Activated naive CD4-positive, alpha-beta T cell treated with anti-CD3 and anti-CD28 coated beads, Interleukin-2, amount 50 U/mL, for 72 hours (primary cell): Measurements from ENCODE around the gene KIF1B. TPM values are rescaled to one million over a fixed set of nuclear protein-coding genes. Genes with fewer than 3 reads are reported as not detected.
"Not testable (repeated sequence)": the region's sequence is repeated elsewhere in the genome, so short reads cannot be mapped to it uniquely, and the experiment has no call there.

Source experiments
- ATAC-seq, 2 donors: fragments of 150-1000 bp; cut with Tn5 transposase; 2 replicates each; pipeline ENCODE4 v1.10.0; 2021; ENCODE audit warnings: mild to moderate bottlenecking in 2 of 2, moderate library complexity in 2 of 2
- DNase-seq, 2 donors: peaks; one replicate each; pipeline ENCODE4 v3.0.0; 2021 to 2022; ENCODE audit warnings: low spot score in 2 of 2
- H3K27ac Mint-ChIP-seq, 2 donors: one replicate each; pipeline ENCODE4 v1.8.0; 2022; ENCODE audit warnings: mild to moderate bottlenecking in 2 of 2, mixed read lengths in 2 of 2
- H3K36me3 Mint-ChIP-seq, 2 donors: one replicate each; pipeline ENCODE4 v1.8.0; 2022; ENCODE audit warnings: mixed read lengths in 2 of 2
- H3K9me3 Mint-ChIP-seq, 2 donors: one replicate each; pipeline ENCODE4 v1.8.0; 2022; ENCODE audit warnings: mixed read lengths in 2 of 2
- total RNA-seq, 2 donors: library from RNA; stranded (reverse); gene quantifications; one replicate each; pipeline ENCODE4 v1.2.3, GENCODE V29; 2022

KIF1B gene
- total RNA-seq, 2 donors from 2014 or later = 11.1 to 14.0 TPM

DNA sequence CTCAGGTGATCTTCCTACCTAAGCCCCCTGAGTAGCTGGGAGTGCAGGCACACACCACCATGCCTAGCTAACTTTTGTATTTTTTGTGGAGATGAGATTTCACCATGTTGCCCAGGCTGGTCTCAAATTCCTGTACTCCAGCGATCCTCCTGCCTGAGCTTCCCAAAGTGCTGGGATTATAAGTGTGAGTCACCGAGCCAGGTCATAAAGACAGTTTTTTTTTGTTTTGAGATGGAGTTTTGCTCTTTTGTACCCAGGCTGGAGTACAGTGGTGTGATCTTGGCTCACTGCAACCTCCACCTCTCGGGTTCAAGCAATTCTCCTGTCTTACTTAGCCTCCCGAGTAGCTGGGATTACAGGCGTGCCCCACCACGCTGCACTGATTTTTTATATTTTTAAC lies 42.1 kb downstream of the KIF1B start:
- ATAC-seq (no peak), DNase-seq (no peak)
- H3K9me3 Mint-ChIP-seq = no peaks in the 10 kb centered on the region

GRCh38 chr1:10253149-10253548 lies 42.8 kb downstream of the KIF1B start:
- DNase-seq (no peak), ATAC-seq (no peak)
- H3K9me3 Mint-ChIP-seq = no peaks in the 10 kb centered on the region
- H3K27ac Mint-ChIP-seq = no peak overlapping the region
- peaks cover 0 to 6% of the 10 kb centered on the region in 2 donors for H3K36me3 Mint-ChIP-seq

More for the DNA sequence above, 42.1 kb downstream of the KIF1B start:
- Mint-ChIP-seq H3K36me3 (peaks cover 0 to 6% of the 10 kb centered on the region in 2 donors), H3K27ac (no peak overlapping the region)

GRCh38 chr1:10253755-10254154 lies 43.4 kb downstream of the KIF1B start:
- no peaks in the 10 kb centered on the region for H3K9me3 Mint-ChIP-seq

GRCh38 chr1:10257851-10258250 lies 47.5 kb downstream of the KIF1B start:
- H3K27ac Mint-ChIP-seq = no peak overlapping the region
- no peaks in the 10 kb centered on the region for H3K9me3 Mint-ChIP-seq
- DNase-seq (no peak), ATAC-seq (no peak)
- H3K36me3 Mint-ChIP-seq = no peaks in the 10 kb centered on the region

More at GRCh38 chr1:10253755-10254154, 43.4 kb downstream of the KIF1B start:
- ATAC-seq (peak in 1 of 2 donors; percentile 55), DNase-seq (no peak)
- H3K36me3 Mint-ChIP-seq = peaks cover 0 to 6% of the 10 kb centered on the region in 2 donors
- no peak overlapping the region for H3K27ac Mint-ChIP-seq

DNA sequence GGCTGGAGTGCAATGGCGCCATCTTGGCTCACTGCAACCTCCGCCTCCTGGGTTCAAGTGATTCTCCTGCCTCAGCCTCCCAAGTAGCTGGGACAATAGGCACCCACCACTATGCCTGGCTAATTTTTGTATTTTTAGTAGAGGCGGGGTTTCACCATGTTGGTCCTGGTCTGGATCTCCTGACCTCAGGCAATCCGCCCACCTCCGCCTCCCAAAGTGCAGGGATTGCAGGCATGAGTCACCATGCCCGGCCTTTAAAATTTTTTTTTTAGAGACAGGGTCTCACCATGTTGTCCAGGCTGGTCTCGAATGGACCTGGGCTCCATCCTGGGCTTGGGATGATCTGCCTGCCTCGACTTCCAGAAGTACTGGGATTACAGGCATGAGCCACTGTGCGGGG lies 49.2 kb downstream of the KIF1B start:
- H3K27ac Mint-ChIP-seq, DNase-seq, H3K9me3 Mint-ChIP-seq, H3K36me3 Mint-ChIP-seq, ATAC-seq: not testable (repeated sequence)

- H3K9me3 Mint-ChIP-seq = no peaks in the 10 kb centered on the region
- peak overlapping the region in 1 of 2 donors; percentile 19 for H3K27ac Mint-ChIP-seq
- H3K36me3 Mint-ChIP-seq = peaks cover 0 to 4% of the 10 kb centered on the region in 2 donors
- no peak for ATAC-seq
- no peak for DNase-seq
These were observed 53.2 kb downstream of the KIF1B start for GRCh38 chr1:10263450-10264082.

DNA sequence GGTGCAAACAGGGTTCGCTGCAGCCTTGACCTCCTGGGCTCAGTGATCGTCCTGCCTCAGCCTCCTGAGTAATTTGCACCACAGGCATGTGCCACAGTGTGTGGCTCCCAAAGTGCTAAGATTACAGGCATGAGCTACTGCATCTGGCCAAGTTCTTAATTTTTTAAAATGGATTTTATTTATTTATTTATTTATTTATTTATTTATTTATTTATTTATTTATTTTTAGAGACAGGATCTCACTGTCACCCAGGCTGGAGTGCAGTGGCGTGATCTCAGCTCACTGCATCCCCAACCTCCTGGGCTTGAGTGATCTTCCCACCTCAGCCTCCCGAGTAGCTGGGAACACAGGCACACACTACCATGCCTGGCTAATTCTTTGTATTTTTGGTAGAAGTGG lies 54.7 kb downstream of the KIF1B start:
- ATAC-seq (no peak), DNase-seq (no peak)
- no peaks in the 10 kb centered on the region for H3K9me3 Mint-ChIP-seq
- H3K27ac Mint-ChIP-seq = no peak overlapping the region
- peaks cover 0 to 4% of the 10 kb centered on the region in 2 donors for H3K36me3 Mint-ChIP-seq

DNA sequence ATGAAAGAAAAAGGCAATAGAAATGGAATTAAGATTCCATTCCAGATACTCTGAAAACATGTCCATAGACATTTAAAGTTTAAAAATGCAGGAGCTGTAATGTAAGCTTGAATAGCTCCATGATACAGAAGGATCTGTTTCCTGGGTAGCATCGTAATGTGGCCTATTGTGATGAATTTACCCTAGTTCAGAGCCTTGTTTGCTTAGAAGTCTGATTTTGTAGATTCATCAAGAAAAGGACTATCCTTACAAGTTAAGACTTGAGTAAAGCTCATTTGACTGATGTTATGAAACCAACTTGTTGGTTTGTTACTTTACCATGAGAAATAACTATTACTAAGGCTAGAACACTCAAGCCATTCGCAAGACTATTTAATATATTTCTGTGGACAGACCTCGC lies 55.5 kb downstream of the KIF1B start:
- no peak for ATAC-seq
- Mint-ChIP-seq H3K27ac (no peak overlapping the region), H3K36me3 (peaks cover 0 to 4% of the 10 kb centered on the region in 2 donors), H3K9me3 (no peaks in the 10 kb centered on the region)
- no peak for DNase-seq

- H3K36me3 Mint-ChIP-seq = peaks cover 0 to 4% of the 10 kb centered on the region in 2 donors
- no peak overlapping the region for H3K27ac Mint-ChIP-seq
- no peaks in the 10 kb centered on the region for H3K9me3 Mint-ChIP-seq
- DNase-seq = no peak
- no peak for ATAC-seq
These were observed 56.9 kb downstream of the KIF1B start for GRCh38 chr1:10267319-10267718.

DNA sequence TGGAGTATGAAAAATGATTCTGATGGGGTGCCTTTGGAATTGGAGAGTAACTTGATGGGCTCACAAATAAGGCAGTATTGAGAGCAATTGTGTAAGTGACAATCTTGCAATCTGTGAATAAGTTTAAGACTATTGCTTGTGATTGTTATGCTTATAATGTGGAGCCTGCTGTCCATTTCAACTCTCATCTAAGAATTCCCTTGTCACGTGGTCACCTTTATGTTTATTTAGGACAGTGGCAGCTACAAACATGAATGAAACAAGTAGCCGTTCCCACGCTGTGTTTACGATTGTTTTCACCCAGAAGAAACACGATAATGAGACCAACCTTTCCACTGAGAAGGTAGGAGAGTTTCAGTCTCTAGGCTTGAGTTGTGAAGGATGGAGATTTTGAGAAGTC lies 57.6 kb downstream of the KIF1B start:
- no peaks in the 10 kb centered on the region for H3K9me3 Mint-ChIP-seq
- DNase-seq = no peak
- peaks cover 0 to 4% of the 10 kb centered on the region in 2 donors for H3K36me3 Mint-ChIP-seq
- no peak for ATAC-seq
- H3K27ac Mint-ChIP-seq = no peak overlapping the region

GRCh38 chr1:10271090-10271489 lies 60.7 kb downstream of the KIF1B start:
- Mint-ChIP-seq H3K27ac (no peak overlapping the region), H3K9me3 (no peaks in the 10 kb centered on the region), H3K36me3 (no peaks in the 10 kb centered on the region)
- DNase-seq (no peak), ATAC-seq (no peak)

- Mint-ChIP-seq H3K36me3 (no peaks in the 10 kb centered on the region), H3K9me3 (no peaks in the 10 kb centered on the region), H3K27ac (no peak overlapping the region)
- ATAC-seq = no peak
- no peak for DNase-seq
These were observed 61.5 kb downstream of the KIF1B start for GRCh38 chr1:10271869-10272268.

GRCh38 chr1:10272274-10272673 lies 61.9 kb downstream of the KIF1B start:
- ATAC-seq = no peak
- Mint-ChIP-seq H3K9me3 (no peaks in the 10 kb centered on the region), H3K27ac (no peak overlapping the region), H3K36me3 (no peaks in the 10 kb centered on the region)
- DNase-seq = no peak

- Mint-ChIP-seq H3K27ac (no peak overlapping the region), H3K9me3 (no peaks in the 10 kb centered on the region), H3K36me3 (peaks cover 0 to 4% of the 10 kb centered on the region in 2 donors)
- DNase-seq = no peak
- no peak for ATAC-seq
These were observed 68.5 kb downstream of the KIF1B start for GRCh38 chr1:10278880-10279279.

GRCh38 chr1:10280439-10281350 lies 70.3 kb downstream of the KIF1B start:
- peaks cover 0 to 4% of the 10 kb centered on the region in 2 donors for H3K36me3 Mint-ChIP-seq
- no peak for DNase-seq
- H3K27ac Mint-ChIP-seq = peak overlapping the region in 1 of 2 donors; percentile 62
- ATAC-seq = peak; percentile 53 to 73
- no peaks in the 10 kb centered on the region for H3K9me3 Mint-ChIP-seq

DNA sequence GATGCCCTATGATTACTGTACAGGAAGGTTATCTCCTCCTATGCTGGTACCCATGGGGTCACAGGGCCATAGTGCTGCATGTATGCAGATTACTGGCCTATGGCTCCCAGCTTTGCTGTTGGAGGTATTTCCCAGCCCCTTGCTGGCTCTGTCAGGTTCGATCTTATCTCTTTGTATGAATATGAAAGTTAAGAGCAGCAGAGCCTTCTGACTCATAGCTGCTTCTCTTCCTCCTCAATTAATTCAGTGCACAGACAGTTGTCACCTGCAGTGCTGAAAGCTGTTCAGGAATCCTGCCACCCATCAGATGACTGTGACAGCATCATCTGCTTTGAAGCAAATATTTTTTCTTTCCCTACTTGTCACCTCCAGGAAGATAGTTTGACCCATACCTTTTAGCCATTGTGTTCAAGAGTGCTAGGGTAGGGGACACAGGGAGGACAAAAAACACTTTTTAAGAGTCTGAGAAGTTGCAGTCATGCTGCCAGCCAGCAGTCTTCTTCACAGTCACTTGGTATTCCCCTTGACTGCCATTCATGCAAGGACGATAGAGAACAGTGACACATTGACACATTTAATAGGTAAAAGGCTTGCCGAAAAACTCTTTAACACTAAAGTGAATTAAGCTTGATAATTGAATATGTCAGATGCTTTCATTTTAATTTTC lies 73.1 kb downstream of the KIF1B start:
- Mint-ChIP-seq H3K9me3 (no peaks in the 10 kb centered on the region), H3K36me3 (peaks cover 0 to 4% of the 10 kb centered on the region in 2 donors), H3K27ac (peak overlapping the region; percentile 67 to 77)
- DNase-seq (peak in 1 of 2 donors; percentile 32), ATAC-seq (peak; percentile 88 to 90)

- H3K9me3 Mint-ChIP-seq = no peaks in the 10 kb centered on the region
- DNase-seq (no peak), ATAC-seq (no peak)
- no peak overlapping the region for H3K27ac Mint-ChIP-seq
- H3K36me3 Mint-ChIP-seq = no peaks in the 10 kb centered on the region
These were observed 75.9 kb downstream of the KIF1B start for GRCh38 chr1:10286244-10286643.
